ENCODE data around the gene CAPN7.

- no peak for TF ChIP-seq EZH2 (IDR thresholded peaks at IDR 0.05; ENCODE audit: low read length, missing control alignments)
- no peak for TF ChIP-seq CTCF (conservative IDR thresholded peaks at IDR 0.05 in 1 of 2, IDR thresholded peaks at IDR 0.05 in 1 of 2; ENCODE audit: low read depth in 1 of 2, low read length in 2 of 2)
Observed at GRCh38 chr3:15205482-15205933, 538 bp upstream of the CAPN7 start.

Data from fibroblast of lung (primary cell).